22Rv1 (cell line): Measurements from ENCODE around the gene NAA20.

Experiments
- H3K27ac ChIP-seq: fragments of 450-650 bp; 2 replicates; pipeline ENCODE4 v1.5.1; 2017
- ZFX ChIP-seq: fragments of 450-650 bp; IDR thresholded peaks from 2 replicates; pipeline ENCODE4 v1.6.1; 2017; ENCODE audit warnings: antibody characterized with exemption, borderline replicate concordance
- TF ChIP-seq, protein P1 (sequence below): fragments of 450-650 bp; IDR thresholded peaks from 2 replicates; pipeline ENCODE4 v1.5.1; 2017; ENCODE audit warnings: mild to moderate bottlenecking

The NAA20 gene

DNA sequence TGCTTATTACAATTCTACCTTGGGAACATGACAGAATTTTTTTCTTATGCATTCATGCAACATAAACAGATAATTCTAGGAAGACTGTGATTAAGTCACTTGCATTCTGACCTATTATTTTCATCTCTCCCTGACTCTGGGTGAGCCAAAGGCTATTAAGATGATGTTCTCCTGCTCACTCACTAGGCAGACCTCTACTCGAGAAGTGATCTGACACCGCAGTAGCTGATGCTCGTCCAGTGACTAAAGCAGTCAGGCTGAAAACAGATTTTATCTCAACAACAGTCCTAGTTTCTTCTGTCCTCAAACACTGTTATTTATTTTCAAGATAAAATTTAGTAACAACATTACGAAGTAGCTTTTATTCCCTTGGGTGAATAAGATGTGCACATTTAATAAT, 17.3 kb downstream of the NAA20 start:
- no peak for TF ChIP-seq ZFX
- TF ChIP-seq, protein P1, sequence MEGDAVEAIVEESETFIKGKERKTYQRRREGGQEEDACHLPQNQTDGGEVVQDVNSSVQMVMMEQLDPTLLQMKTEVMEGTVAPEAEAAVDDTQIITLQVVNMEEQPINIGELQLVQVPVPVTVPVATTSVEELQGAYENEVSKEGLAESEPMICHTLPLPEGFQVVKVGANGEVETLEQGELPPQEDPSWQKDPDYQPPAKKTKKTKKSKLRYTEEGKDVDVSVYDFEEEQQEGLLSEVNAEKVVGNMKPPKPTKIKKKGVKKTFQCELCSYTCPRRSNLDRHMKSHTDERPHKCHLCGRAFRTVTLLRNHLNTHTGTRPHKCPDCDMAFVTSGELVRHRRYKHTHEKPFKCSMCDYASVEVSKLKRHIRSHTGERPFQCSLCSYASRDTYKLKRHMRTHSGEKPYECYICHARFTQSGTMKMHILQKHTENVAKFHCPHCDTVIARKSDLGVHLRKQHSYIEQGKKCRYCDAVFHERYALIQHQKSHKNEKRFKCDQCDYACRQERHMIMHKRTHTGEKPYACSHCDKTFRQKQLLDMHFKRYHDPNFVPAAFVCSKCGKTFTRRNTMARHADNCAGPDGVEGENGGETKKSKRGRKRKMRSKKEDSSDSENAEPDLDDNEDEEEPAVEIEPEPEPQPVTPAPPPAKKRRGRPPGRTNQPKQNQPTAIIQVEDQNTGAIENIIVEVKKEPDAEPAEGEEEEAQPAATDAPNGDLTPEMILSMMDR = no peak
- no peak overlapping the region for H3K27ac ChIP-seq

DNA sequence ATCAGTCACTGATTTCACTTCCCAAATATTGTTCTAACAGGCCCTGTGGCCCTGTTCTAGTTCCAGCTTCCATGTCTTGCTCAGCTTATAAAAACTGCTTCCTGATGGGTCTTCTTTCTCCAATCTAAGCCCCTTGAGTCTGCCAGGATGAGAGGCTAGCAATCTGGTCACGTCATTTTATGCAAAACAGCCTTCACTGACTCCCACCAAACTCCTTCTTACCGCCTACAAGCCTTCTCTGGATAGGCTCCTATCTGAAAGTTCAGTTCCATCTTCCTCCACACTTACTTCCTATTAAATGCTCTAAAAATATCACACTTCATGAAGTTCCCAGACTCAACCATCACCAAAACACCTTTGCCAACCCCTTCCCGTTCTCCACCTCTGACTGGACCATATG, 19.6 kb downstream of the NAA20 start:
- H3K27ac ChIP-seq = no peak overlapping the region
- TF ChIP-seq ZFX = no peak
- TF ChIP-seq, protein P1 = no peak

DNA sequence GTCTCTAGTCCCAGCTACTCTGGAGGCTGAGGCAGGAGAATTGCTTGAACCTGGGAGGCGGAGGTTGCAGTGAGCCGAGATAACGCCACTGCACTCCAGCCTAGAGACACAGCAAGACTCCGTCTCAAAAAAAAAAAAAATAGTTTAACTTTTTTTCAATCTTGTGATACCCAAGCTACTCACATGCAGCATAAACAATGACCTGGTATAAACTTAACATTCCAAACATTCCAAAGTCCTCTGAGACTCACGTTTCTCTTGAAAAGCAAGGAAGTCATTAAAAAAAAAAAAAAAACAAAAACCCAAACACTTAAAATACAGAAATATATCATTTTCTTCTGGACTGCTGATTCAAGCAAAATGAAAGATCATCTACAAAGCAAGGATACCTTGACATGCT, 20.8 kb downstream of the NAA20 start:
- TF ChIP-seq ZFX = no peak
- TF ChIP-seq, protein P1 = no peak
- no peak overlapping the region for H3K27ac ChIP-seq

DNA sequence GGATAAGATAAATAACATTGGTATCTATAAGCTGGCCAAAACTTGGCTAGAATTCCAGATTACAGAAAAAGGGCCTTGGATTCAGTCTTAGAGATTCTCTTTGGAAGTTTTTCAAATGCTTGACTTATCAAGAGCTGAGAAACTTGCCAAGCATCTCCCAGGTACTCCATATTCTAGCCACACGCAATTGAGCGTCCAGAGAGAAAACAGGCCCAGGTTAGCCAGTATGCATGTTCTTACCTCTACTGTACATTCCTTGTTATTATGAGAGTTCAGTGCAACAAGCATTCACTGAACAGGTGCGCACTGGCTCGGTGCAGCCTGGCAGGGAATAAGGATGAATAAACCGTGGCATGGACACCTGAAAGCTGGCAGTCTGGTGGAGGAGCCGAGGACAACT, 21.4 kb downstream of the NAA20 start:
- no peak for TF ChIP-seq ZFX
- TF ChIP-seq, protein P1 = no peak
- no peak overlapping the region for H3K27ac ChIP-seq

DNA sequence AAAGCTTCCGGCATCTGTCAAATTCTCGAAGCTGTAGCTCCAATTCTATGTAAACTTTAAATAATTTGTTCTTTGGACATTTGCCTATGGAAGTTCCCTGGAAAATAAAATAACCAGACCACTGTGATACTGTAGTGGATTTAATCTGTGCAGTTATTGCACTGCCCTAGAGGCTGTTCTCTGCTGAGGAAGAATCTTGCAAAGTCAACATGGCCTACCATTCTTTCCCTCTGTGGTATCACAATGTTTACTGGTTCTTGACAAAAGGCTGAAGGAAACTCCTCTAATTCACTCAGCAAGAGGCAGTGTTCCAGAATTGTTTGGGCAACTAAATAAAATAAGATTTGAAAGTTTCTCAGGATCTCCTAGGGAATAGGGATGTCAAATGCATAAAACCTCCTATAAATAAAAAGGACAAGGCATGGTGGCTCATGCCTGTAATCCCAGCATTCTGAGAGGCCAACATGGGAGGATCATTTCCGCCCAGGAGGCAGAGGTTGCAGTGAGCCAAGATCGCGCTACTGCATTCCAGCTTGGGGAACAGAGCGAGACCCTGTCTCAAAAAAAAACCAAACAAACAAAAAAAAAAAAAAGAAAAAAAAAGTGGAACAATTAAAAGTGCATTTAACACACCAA, 22.7 kb downstream of the NAA20 start:
- no peak overlapping the region for H3K27ac ChIP-seq
- no peak for TF ChIP-seq ZFX
- TF ChIP-seq, protein P1 = no peak

DNA sequence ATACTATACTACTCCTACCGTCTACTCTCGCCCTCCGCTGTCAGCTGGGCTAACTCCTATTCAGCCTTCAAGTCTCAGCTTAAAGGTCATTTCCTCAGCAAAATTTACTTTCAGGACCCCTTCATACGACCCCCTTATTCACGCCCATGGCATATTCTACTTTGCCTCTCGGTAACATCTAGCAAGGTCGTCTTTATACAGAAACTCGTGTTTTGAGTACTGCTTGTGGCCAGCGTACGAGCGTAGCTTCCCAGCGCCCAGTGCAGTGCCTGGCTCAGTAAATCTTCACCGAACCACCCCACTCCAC, 34.6 kb downstream of the NAA20 start:
- peak overlapping the region; percentile 92 for H3K27ac ChIP-seq

DNA sequence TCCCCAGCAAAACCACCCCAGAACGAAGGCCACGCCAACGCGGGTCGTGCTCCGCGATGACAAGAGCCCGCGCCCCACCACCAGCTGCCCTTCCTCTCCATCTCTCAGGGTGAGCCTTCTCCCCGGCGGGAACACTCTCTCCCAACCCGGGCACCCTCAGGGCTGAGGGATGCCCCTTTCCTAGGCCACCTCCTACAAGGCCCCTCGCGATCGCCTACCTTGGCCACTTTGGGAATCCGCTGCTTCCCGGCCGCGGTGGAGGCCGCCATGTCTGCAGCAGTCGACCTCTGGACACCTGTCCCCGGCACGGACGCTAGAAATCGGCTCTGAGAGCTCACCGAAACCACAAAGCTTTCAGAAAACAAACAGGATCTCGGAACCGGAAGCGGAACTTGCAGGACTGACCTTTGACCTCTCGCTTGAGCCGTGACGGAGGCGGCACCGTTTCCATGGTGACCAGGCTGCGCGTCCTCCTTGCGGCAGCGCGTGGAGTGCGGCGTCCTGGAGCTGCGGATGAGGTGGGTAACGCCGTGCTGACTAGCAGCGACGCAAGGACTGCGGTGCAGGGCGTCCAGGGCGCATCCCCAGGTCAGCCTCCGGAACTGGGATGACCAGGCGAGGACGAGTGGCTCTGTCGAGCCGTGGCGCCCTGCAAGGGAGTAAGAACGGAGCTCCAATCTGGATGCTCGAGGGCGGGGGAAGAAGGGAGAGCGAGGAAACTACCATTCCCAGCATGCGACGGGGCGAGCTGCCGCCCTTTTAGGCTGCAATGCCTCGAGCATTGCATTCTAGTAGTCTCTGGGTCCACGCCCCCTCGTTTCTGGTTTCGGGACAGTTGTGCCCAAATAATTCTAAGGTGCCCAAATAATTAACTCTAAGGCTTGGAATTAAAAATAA, 35.2 kb downstream of the NAA20 start, which contains the start of the genes CFAP61 and CRNKL1:
Gene CFAP61 (plus strand): TSS at position 459 of the 897 bp plus-strand sequence. CDS start 4,122 bp downstream, outside the sequence.
Gene CRNKL1 (minus strand): TSS at position 393 of the 897 bp plus-strand sequence. CDS start 124 bp downstream, at position 269.
- TF ChIP-seq, protein P1 = peak; percentile 6; the same call in 1 of the 2 replicates
- no peak for TF ChIP-seq ZFX
- peak within 1 kb of the TSS; percentile 92 for H3K27ac ChIP-seq

More for the DNA sequence above, 34.6 kb downstream of the NAA20 start:
- TF ChIP-seq, protein P1 = no peak
- no peak for TF ChIP-seq ZFX
